Glutamatergic neuron (in vitro differentiated cells): ENCODE data around the gene HLX. TPM values are rescaled to one million over a fixed set of nuclear protein-coding genes. Genes with fewer than 3 reads are reported as not detected.

Source experiments
- DNase-seq: peaks from one replicate; pipeline ENCODE4 v3.0.0; 2022
- H3K27ac Mint-ChIP-seq: one replicate; pipeline ENCODE4 v1.8.0; 2020; ENCODE audit warnings: mild to moderate bottlenecking, mixed read lengths, inconsistent platforms; ENCODE audit not compliant: unreplicated experiment
- H3K27me3 Mint-ChIP-seq: one replicate; pipeline ENCODE4 v1.8.0; 2020; ENCODE audit warnings: mild to moderate bottlenecking, moderate library complexity, mixed read lengths, inconsistent platforms; ENCODE audit not compliant: unreplicated experiment
- H3K36me3 Mint-ChIP-seq: one replicate; pipeline ENCODE4 v1.8.0; 2020; ENCODE audit warnings: mild to moderate bottlenecking, mixed read lengths, inconsistent platforms; ENCODE audit not compliant: unreplicated experiment
- H3K4me1 Mint-ChIP-seq: one replicate; pipeline ENCODE4 v1.8.0; 2020; ENCODE audit warnings: mild to moderate bottlenecking, low read depth, mixed read lengths, inconsistent platforms; ENCODE audit not compliant: unreplicated experiment
- H3K4me3 Mint-ChIP-seq: one replicate; pipeline ENCODE4 v1.8.0; 2020; ENCODE audit warnings: mild to moderate bottlenecking, mixed read lengths, inconsistent platforms; ENCODE audit not compliant: unreplicated experiment
- H3K9me3 Mint-ChIP-seq: one replicate; pipeline ENCODE4 v1.8.0; 2020; ENCODE audit warnings: mild to moderate bottlenecking, moderate library complexity, mixed read lengths, inconsistent platforms; ENCODE audit not compliant: unreplicated experiment
- total RNA-seq: library from RNA; stranded (reverse); fragmentation: NEBNext Ultra II Directional; extraction: Animal tissue kit (Norgen Biotek cat#: 25700); gene quantifications from one replicate; pipeline ENCODE4 v1.2.1, GENCODE V29; 2021; ENCODE audit not compliant: unreplicated experiment
- TF ChIP-seq, protein P1 (sequence below): fragments of 200-600 bp; sonication (generic); IDR thresholded peaks from one replicate; pipeline ENCODE4 v1.5.0; 2021; ENCODE audit not compliant: partially characterized antibody, unreplicated experiment

The HLX gene
- total RNA-seq, 1 donor from 2014 or later: 0.56 TPM

DNA sequence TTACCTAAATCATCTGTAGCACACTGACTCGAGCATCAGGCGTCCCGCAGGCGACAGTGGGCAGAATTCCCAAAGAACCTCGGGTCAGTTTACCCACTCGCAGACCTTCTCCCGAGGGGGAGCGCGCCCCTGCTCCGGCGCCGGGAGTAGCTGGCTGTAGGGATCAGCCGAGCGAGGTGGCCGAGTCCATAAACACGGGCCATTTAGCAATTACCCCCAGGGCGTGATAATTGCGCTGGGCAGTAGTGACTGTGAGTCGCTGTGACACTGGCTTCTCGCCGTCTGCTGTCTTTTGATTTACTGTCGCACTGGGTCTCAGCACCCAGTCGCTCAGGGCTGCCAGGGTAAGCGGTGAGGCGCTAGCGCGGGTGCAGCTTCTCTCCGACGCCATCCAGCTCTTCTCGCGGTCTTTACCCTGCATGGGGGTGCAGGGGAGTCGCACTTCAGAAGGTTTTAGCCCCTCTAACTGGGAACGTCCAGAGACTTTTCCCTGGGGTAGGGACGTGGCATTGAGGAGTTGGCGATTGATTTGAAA, 16.2 kb downstream of the HLX start:
- no peaks in the 10 kb centered on the region for H3K36me3 Mint-ChIP-seq
- H3K27ac Mint-ChIP-seq: no peak overlapping the region
- H3K27me3 Mint-ChIP-seq: peaks cover 49% of the 10 kb centered on the region
- TF ChIP-seq, protein P1, sequence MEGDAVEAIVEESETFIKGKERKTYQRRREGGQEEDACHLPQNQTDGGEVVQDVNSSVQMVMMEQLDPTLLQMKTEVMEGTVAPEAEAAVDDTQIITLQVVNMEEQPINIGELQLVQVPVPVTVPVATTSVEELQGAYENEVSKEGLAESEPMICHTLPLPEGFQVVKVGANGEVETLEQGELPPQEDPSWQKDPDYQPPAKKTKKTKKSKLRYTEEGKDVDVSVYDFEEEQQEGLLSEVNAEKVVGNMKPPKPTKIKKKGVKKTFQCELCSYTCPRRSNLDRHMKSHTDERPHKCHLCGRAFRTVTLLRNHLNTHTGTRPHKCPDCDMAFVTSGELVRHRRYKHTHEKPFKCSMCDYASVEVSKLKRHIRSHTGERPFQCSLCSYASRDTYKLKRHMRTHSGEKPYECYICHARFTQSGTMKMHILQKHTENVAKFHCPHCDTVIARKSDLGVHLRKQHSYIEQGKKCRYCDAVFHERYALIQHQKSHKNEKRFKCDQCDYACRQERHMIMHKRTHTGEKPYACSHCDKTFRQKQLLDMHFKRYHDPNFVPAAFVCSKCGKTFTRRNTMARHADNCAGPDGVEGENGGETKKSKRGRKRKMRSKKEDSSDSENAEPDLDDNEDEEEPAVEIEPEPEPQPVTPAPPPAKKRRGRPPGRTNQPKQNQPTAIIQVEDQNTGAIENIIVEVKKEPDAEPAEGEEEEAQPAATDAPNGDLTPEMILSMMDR: no peak
- DNase-seq: peak; percentile 55
- peak overlapping the region; percentile 58 for H3K4me3 Mint-ChIP-seq
- peaks cover 16% of the 10 kb centered on the region for H3K9me3 Mint-ChIP-seq
- H3K4me1 Mint-ChIP-seq: peaks cover 11% of the 10 kb centered on the region

DNA sequence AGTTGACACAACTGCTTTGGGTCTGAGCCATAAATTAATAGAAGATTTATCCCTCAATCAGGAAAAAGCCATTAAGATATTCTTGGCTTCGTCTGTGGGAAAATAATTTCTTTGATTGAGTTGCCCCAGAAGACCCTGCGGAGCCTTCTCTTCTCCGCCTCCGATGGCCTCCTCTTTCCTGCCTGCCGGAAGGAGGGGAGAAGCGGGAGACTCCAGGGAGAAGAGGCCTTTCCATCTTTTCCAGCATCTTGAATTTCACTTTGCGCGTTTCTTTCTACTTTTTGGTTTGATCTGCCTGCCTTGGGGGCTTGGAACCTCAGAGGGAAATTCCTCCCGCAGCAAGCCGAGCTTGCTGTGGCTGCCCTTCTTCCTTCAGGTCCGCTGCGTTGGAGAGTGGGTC, 16.8 kb downstream of the HLX start:
- Mint-ChIP-seq H3K27me3 (peaks cover 45% of the 10 kb centered on the region), H3K4me1 (peaks cover 11% of the 10 kb centered on the region), H3K4me3 (no peak overlapping the region), H3K9me3 (peaks cover 16% of the 10 kb centered on the region), H3K27ac (no peak overlapping the region), H3K36me3 (no peaks in the 10 kb centered on the region)
- DNase-seq: no peak
- TF ChIP-seq, protein P1: no peak

DNA sequence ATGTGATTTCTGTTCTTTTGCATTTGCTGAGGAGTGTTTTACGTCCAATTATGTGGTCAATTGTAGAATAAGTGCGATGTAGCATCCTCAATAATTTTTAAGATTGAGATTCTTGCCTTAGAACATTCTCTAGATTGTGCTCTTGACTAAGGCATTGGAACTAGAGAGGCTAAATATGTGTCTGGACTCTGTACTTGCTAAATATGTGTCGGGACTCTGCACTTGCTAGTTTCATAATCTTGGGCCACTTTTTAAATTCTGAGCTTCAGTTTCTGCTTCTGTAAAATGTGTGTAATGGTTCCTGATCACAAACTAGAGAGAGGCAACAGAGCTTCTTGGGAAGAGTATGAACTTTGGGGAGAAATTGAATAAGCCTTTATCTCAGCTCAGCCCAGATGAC, 21.6 kb downstream of the HLX start:
- peaks cover 4% of the 10 kb centered on the region for H3K9me3 Mint-ChIP-seq
- H3K4me1 Mint-ChIP-seq: peaks cover 1% of the 10 kb centered on the region
- no peak overlapping the region for H3K27ac Mint-ChIP-seq
- no peak for DNase-seq
- H3K27me3 Mint-ChIP-seq: peaks cover 12% of the 10 kb centered on the region
- H3K4me3 Mint-ChIP-seq: no peak overlapping the region
- TF ChIP-seq, protein P1: no peak
- no peaks in the 10 kb centered on the region for H3K36me3 Mint-ChIP-seq

DNA sequence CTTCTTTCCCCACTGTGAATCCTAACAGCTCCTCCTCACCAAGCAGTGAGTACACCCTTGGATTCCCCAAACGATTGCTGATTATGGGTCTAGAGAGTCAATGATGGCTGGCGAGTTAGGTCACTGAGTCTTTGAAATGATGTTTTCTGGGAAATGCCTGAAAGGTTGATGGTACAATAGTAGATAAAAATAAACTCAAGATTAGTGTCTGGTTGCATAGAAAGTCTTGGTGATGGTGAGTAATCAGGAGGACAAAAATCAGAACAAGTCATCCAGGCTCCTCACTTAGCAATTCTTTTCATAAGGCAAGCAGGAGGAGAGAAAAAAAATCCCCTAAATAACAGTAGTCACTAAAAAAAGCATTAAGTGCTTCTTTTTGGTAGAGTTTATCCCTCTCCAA, 22.6 kb downstream of the HLX start:
- no peak overlapping the region for H3K27ac Mint-ChIP-seq
- H3K36me3 Mint-ChIP-seq: no peaks in the 10 kb centered on the region
- peaks cover 5% of the 10 kb centered on the region for H3K27me3 Mint-ChIP-seq
- no peak for DNase-seq
- peaks cover 1% of the 10 kb centered on the region for H3K9me3 Mint-ChIP-seq
- TF ChIP-seq, protein P1: no peak
- H3K4me3 Mint-ChIP-seq: no peak overlapping the region
- peaks cover 3% of the 10 kb centered on the region for H3K4me1 Mint-ChIP-seq

DNA sequence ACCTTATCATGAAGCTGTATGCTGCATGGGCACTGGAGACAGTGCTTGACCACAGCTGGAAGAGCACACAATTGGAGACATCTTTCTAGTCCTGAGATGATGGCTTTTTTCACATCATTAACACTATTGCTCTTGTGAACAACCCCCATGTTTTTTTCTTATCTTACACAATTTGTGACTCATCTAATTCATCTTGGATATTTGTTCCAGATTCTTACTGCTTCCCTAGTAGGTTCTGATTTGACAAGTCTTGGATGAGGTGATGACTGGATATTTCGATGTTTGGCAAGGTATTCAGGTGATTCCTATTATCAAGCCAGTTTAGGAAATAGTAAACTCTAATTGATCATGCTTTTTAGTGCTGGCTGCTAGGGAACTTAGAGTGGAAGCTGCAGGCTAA, 23.7 kb downstream of the HLX start:
- Mint-ChIP-seq H3K9me3 (peaks cover 1% of the 10 kb centered on the region), H3K4me1 (peaks cover 3% of the 10 kb centered on the region), H3K4me3 (no peak overlapping the region), H3K27me3 (peaks cover 6% of the 10 kb centered on the region), H3K36me3 (no peaks in the 10 kb centered on the region), H3K27ac (no peak overlapping the region)
- no peak for DNase-seq
- TF ChIP-seq, protein P1: no peak
